ENCODE results near the gene SH2D1A. TPM values are rescaled to one million over a fixed set of nuclear protein-coding genes. Genes with fewer than 3 reads are reported as not detected.

The SH2D1A gene
- total and polyA plus RNA-seq, 2 donors (not counting 1 experiment from before 2014, with no cell fraction given): 0.08 TPM; not detected in 1

- H3K4me1 ChIP-seq (ENCODE audit: control insufficient read depth, extremely low read depth, insufficient read depth, low read length): no peaks in the 10 kb centered on the region
- no peaks in the 10 kb centered on the region for H3K27me3 ChIP-seq (ENCODE audit: control insufficient read depth, insufficient read depth, low read length)
- H3K9ac ChIP-seq (ENCODE audit: insufficient read depth, low read length): no peak overlapping the region
- DNase-seq (ENCODE audit: low read depth in 2 of 2): no peak
- TF ChIP-seq CTCF (conservative IDR thresholded peaks at IDR 0.05 in 1 of 2, IDR thresholded peaks at IDR 0.05 in 1 of 2; ENCODE audit: low read depth in 1 of 2, low read length in 2 of 2): no peak
- no peak for TF ChIP-seq EZH2 (IDR thresholded peaks at IDR 0.05; ENCODE audit: low read length, missing control alignments)
- no peaks in the 10 kb centered on the region for H4K20me1 ChIP-seq (ENCODE audit: control insufficient read depth, extremely low read depth, insufficient read depth, low read length)
- H3K9me3 ChIP-seq (ENCODE audit: control insufficient read depth, insufficient read depth, low read depth, low read length): no peaks in the 10 kb centered on the region
- H2AFZ ChIP-seq (ENCODE audit: low read length): no peak overlapping the region
- H3K27ac ChIP-seq (ENCODE audit: insufficient read depth, low read length): no peak overlapping the region
- H3K4me2 ChIP-seq (ENCODE audit: extremely low read depth, insufficient read depth, low read length): no peak overlapping the region
- no peaks in the 10 kb centered on the region for H3K36me3 ChIP-seq (ENCODE audit: control insufficient read depth, insufficient read depth, low read length)
- H3K79me2 ChIP-seq (ENCODE audit: control insufficient read depth, insufficient read depth, low read length): no peaks in the 10 kb centered on the region
- H3K4me3 ChIP-seq (replicated peaks in 1 of 4; ENCODE audit: control extremely low read depth in 1 of 4, insufficient read depth in 1 of 4, low read depth in 3 of 4, low read length in 4 of 4): no peak overlapping the region
Observed at GRCh38 chrX:124335598-124335997, 10.8 kb upstream of the SH2D1A start.

GRCh38 chrX:124337916-124338315 lies 8.4 kb upstream of the SH2D1A start:
- Histone ChIP-seq H3K27ac (ENCODE audit: insufficient read depth, low read length) (no peak overlapping the region), H3K27me3 (ENCODE audit: control insufficient read depth, insufficient read depth, low read length) (no peaks in the 10 kb centered on the region), H3K9ac (ENCODE audit: insufficient read depth, low read length) (no peak overlapping the region), H3K79me2 (ENCODE audit: control insufficient read depth, insufficient read depth, low read length) (no peaks in the 10 kb centered on the region), H3K4me2 (ENCODE audit: extremely low read depth, insufficient read depth, low read length) (no peak overlapping the region), H3K9me3 (ENCODE audit: control insufficient read depth, insufficient read depth, low read depth, low read length) (no peaks in the 10 kb centered on the region), H3K4me3 (replicated peaks in 1 of 4; ENCODE audit: control extremely low read depth in 1 of 4, insufficient read depth in 1 of 4, low read depth in 3 of 4, low read length in 4 of 4) (no peak overlapping the region), H3K4me1 (ENCODE audit: control insufficient read depth, extremely low read depth, insufficient read depth, low read length) (no peaks in the 10 kb centered on the region), H4K20me1 (ENCODE audit: control insufficient read depth, extremely low read depth, insufficient read depth, low read length) (no peaks in the 10 kb centered on the region), H2AFZ (ENCODE audit: low read length) (no peak overlapping the region), H3K36me3 (ENCODE audit: control insufficient read depth, insufficient read depth, low read length) (no peaks in the 10 kb centered on the region)
- DNase-seq (ENCODE audit: low read depth in 2 of 2): no peak
- TF ChIP-seq CTCF (conservative IDR thresholded peaks at IDR 0.05 in 1 of 2, IDR thresholded peaks at IDR 0.05 in 1 of 2; ENCODE audit: low read depth in 1 of 2, low read length in 2 of 2) (no peak), EZH2 (IDR thresholded peaks at IDR 0.05; ENCODE audit: low read length, missing control alignments) (no peak)

- Histone ChIP-seq H3K9me3 (ENCODE audit: control insufficient read depth, insufficient read depth, low read depth, low read length) (no peaks in the 10 kb centered on the region), H3K27me3 (ENCODE audit: control insufficient read depth, insufficient read depth, low read length) (no peaks in the 10 kb centered on the region), H3K4me2 (ENCODE audit: extremely low read depth, insufficient read depth, low read length) (no peak overlapping the region), H3K4me1 (ENCODE audit: control insufficient read depth, extremely low read depth, insufficient read depth, low read length) (no peaks in the 10 kb centered on the region), H4K20me1 (ENCODE audit: control insufficient read depth, extremely low read depth, insufficient read depth, low read length) (no peaks in the 10 kb centered on the region), H3K4me3 (replicated peaks in 1 of 4; ENCODE audit: control extremely low read depth in 1 of 4, insufficient read depth in 1 of 4, low read depth in 3 of 4, low read length in 4 of 4) (no peak overlapping the region), H3K27ac (ENCODE audit: insufficient read depth, low read length) (no peak overlapping the region), H3K9ac (ENCODE audit: insufficient read depth, low read length) (no peak overlapping the region), H2AFZ (ENCODE audit: low read length) (no peak overlapping the region), H3K36me3 (ENCODE audit: control insufficient read depth, insufficient read depth, low read length) (no peaks in the 10 kb centered on the region), H3K79me2 (ENCODE audit: control insufficient read depth, insufficient read depth, low read length) (no peaks in the 10 kb centered on the region)
- DNase-seq (ENCODE audit: low read depth in 2 of 2): no peak
- TF ChIP-seq EZH2 (IDR thresholded peaks at IDR 0.05; ENCODE audit: low read length, missing control alignments) (no peak), CTCF (conservative IDR thresholded peaks at IDR 0.05 in 1 of 2, IDR thresholded peaks at IDR 0.05 in 1 of 2; ENCODE audit: low read depth in 1 of 2, low read length in 2 of 2) (no peak)
Observed at GRCh38 chrX:124338733-124339514, 7.4 kb upstream of the SH2D1A start.
